ENCODE data around the gene KCNQ1OT1.

KCNQ1OT1 gene

GRCh38 chr11:2559527-2560311, 140.1 kb downstream of the KCNQ1OT1 start:
- Histone ChIP-seq H3K4me2 (ENCODE audit: low read length, poor library complexity, severe bottlenecking) (no peak overlapping the region), H3K36me3 (ENCODE audit: control insufficient read depth in 1 of 2, insufficient read depth in 2 of 2, low read depth in 1 of 2, low read length in 2 of 2) (no peaks in the 10 kb centered on the region), H3K27me3 (ENCODE audit: control insufficient read depth in 1 of 2, insufficient read depth in 1 of 2, low read length in 2 of 2) (peaks cover 0 to 34% of the 10 kb centered on the region in 2 experiments), H3K14ac (ENCODE audit: low read length in 2 of 2) (peak overlapping the region in 1 of 2 experiments; percentile 49), H2BK120ac (ENCODE audit: low read depth, low read length) (no peak overlapping the region), H3K4me3 (ENCODE audit: insufficient read depth in 1 of 2, low read depth in 1 of 2, low read length in 2 of 2) (no peak overlapping the region), H4K8ac (ENCODE audit: low read length) (no peak overlapping the region), H3K23ac (ENCODE audit: low read length in 2 of 2) (peak overlapping the region in 1 of 2 experiments; percentile 36), H4K91ac (ENCODE audit: low read length) (no peak overlapping the region), H2BK15ac (ENCODE audit: low read depth, poor library complexity, severe bottlenecking) (no peak overlapping the region), H3K9me3 (ENCODE audit: control insufficient read depth, low read length) (no peaks in the 10 kb centered on the region), H2BK5ac (ENCODE audit: low read depth, low read length, poor library complexity, severe bottlenecking) (no peak overlapping the region), H3K9ac (ENCODE audit: low read length) (no peak overlapping the region), H2AK5ac (ENCODE audit: low read length, severe bottlenecking) (no peak overlapping the region), H3K18ac (ENCODE audit: low read depth in 1 of 2, low read length in 2 of 2) (no peak overlapping the region), H3K79me1 (replicated peaks; ENCODE audit: low read length, poor library complexity, severe bottlenecking) (no peaks in the 10 kb centered on the region), H3K27ac (ENCODE audit: low read length, poor library complexity, severe bottlenecking) (no peak overlapping the region), H3K4ac (ENCODE audit: low read depth in 1 of 2, low read length in 2 of 2) (no peak overlapping the region), H2BK12ac (ENCODE audit: low read length in 2 of 2) (no peak overlapping the region), H2AFZ (ENCODE audit: low read depth, low read length) (no peak overlapping the region), H3K4me1 (ENCODE audit: control insufficient read depth, insufficient read depth, low read depth, low read length) (no peaks in the 10 kb centered on the region)
- 92% methylated on average over 20 of the region's 28 CpGs for WGBS
- no peak for DNase-seq

GRCh38 chr11:2558861-2559526, 140.8 kb downstream of the KCNQ1OT1 start:
- Histone ChIP-seq H2AFZ (ENCODE audit: low read depth, low read length) (no peak overlapping the region), H3K27ac (ENCODE audit: low read length, poor library complexity, severe bottlenecking) (no peak overlapping the region), H3K79me1 (replicated peaks; ENCODE audit: low read length, poor library complexity, severe bottlenecking) (no peaks in the 10 kb centered on the region), H3K18ac (ENCODE audit: low read depth in 1 of 2, low read length in 2 of 2) (no peak overlapping the region), H3K4me3 (ENCODE audit: insufficient read depth in 1 of 2, low read depth in 1 of 2, low read length in 2 of 2) (no peak overlapping the region), H4K91ac (ENCODE audit: low read length) (no peak overlapping the region), H2AK5ac (ENCODE audit: low read length, severe bottlenecking) (no peak overlapping the region), H3K4ac (ENCODE audit: low read depth in 1 of 2, low read length in 2 of 2) (no peak overlapping the region), H2BK15ac (ENCODE audit: low read depth, poor library complexity, severe bottlenecking) (no peak overlapping the region), H3K14ac (ENCODE audit: low read length in 2 of 2) (no peak overlapping the region), H2BK12ac (ENCODE audit: low read length in 2 of 2) (no peak overlapping the region), H2BK120ac (ENCODE audit: low read depth, low read length) (no peak overlapping the region), H3K4me2 (ENCODE audit: low read length, poor library complexity, severe bottlenecking) (no peak overlapping the region), H3K9ac (ENCODE audit: low read length) (no peak overlapping the region), H3K36me3 (ENCODE audit: control insufficient read depth in 1 of 2, insufficient read depth in 2 of 2, low read depth in 1 of 2, low read length in 2 of 2) (no peaks in the 10 kb centered on the region), H3K4me1 (ENCODE audit: control insufficient read depth, insufficient read depth, low read depth, low read length) (peaks cover 2% of the 10 kb centered on the region), H4K8ac (ENCODE audit: low read length) (no peak overlapping the region), H2BK5ac (ENCODE audit: low read depth, low read length, poor library complexity, severe bottlenecking) (no peak overlapping the region), H3K23ac (ENCODE audit: low read length in 2 of 2) (no peak overlapping the region), H3K27me3 (ENCODE audit: control insufficient read depth in 1 of 2, insufficient read depth in 1 of 2, low read length in 2 of 2) (peaks cover 0 to 37% of the 10 kb centered on the region in 2 experiments), H3K9me3 (ENCODE audit: control insufficient read depth, low read length) (no peaks in the 10 kb centered on the region)
- no peak for DNase-seq
- WGBS = 92% methylated on average over 13 of the region's 13 CpGs

GRCh38 chr11:2558397-2558796, 141.4 kb downstream of the KCNQ1OT1 start:
- no peak overlapping the region for H2BK12ac ChIP-seq (ENCODE audit: low read length in 2 of 2)
- 94% methylated on average over 17 of the region's 17 CpGs for whole genome bisulfite sequencing

More at GRCh38 chr11:2558397-2558796, 141.4 kb downstream of the KCNQ1OT1 start:
- Histone ChIP-seq H4K8ac (ENCODE audit: low read length) (no peak overlapping the region), H3K36me3 (ENCODE audit: control insufficient read depth in 1 of 2, insufficient read depth in 2 of 2, low read depth in 1 of 2, low read length in 2 of 2) (no peaks in the 10 kb centered on the region), H2AFZ (ENCODE audit: low read depth, low read length) (no peak overlapping the region), H2BK5ac (ENCODE audit: low read depth, low read length, poor library complexity, severe bottlenecking) (no peak overlapping the region), H3K79me1 (replicated peaks; ENCODE audit: low read length, poor library complexity, severe bottlenecking) (no peaks in the 10 kb centered on the region), H2BK15ac (ENCODE audit: low read depth, poor library complexity, severe bottlenecking) (no peak overlapping the region), H3K4me3 (ENCODE audit: insufficient read depth in 1 of 2, low read depth in 1 of 2, low read length in 2 of 2) (no peak overlapping the region), H3K9me3 (ENCODE audit: control insufficient read depth, low read length) (no peaks in the 10 kb centered on the region), H2AK5ac (ENCODE audit: low read length, severe bottlenecking) (no peak overlapping the region), H4K91ac (ENCODE audit: low read length) (no peak overlapping the region), H3K27me3 (ENCODE audit: control insufficient read depth in 1 of 2, insufficient read depth in 1 of 2, low read length in 2 of 2) (peaks cover 0 to 32% of the 10 kb centered on the region in 2 experiments), H3K4ac (ENCODE audit: low read depth in 1 of 2, low read length in 2 of 2) (no peak overlapping the region), H3K23ac (ENCODE audit: low read length in 2 of 2) (no peak overlapping the region), H3K18ac (ENCODE audit: low read depth in 1 of 2, low read length in 2 of 2) (no peak overlapping the region), H2BK120ac (ENCODE audit: low read depth, low read length) (no peak overlapping the region), H3K27ac (ENCODE audit: low read length, poor library complexity, severe bottlenecking) (no peak overlapping the region), H3K4me2 (ENCODE audit: low read length, poor library complexity, severe bottlenecking) (no peak overlapping the region), H3K14ac (ENCODE audit: low read length in 2 of 2) (no peak overlapping the region), H3K9ac (ENCODE audit: low read length) (no peak overlapping the region), H3K4me1 (ENCODE audit: control insufficient read depth, insufficient read depth, low read depth, low read length) (peaks cover 2% of the 10 kb centered on the region)
- DNase-seq = no peak

All from mesenchymal stem cell (in vitro differentiated cells and primary cell).